C1 segment of cervical spinal cord (tissue), 14 donors: ENCODE data around the gene EPN2.
"Not testable (repeated sequence)": the region's sequence is repeated elsewhere in the genome, so short reads cannot be mapped to it uniquely, and the experiment has no call there.

Experiments used
- DNase-seq, 14 donors: peaks; one replicate each; lab custom pipeline; 2025; lab: John Stamatoyannopoulos, UW

EPN2 gene

GRCh38 chr17:19265755-19266154 is 28.6 kb downstream of the EPN2 start:
- DNase-seq, result no peak

DNA sequence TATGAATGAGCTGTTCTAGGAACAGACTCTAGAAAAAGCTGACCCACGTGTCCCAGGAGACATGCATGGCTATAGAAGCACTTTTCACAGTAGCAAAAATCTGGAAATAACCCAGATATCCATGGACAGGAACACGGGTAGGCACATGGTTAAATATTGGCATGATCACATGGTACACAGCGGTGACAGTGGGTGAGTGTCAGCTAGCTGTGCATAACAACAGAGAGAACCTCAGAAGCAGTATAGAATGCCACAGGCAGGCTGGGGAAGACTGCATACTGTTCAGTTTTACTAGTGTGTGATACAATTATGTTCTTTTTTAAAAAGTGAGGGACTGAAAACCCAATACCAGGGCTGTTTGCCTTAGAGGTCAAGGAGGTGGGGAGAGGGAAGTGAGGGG is 31.4 kb downstream of the EPN2 start:
- DNase-seq, result no peak

DNA sequence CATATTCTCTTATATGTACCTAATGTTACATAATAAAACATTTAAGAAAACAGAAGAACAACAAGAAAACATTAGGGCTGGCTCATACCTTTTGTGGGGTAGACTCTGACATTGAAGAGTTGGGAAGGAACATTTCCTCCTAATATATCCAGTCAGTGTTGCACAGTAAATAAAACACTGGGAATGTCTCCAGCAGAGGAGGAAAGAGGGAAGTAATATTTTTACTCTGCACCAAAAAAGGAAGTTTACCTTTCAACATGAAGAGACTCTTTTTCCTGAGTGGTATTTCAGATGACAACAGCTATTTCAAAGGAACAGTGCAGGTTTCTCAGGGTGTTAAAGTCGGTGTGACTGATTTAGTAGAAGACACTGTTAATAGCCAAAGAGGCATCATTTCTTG is 31.9 kb downstream of the EPN2 start:
- DNase-seq, result no peak

DNA sequence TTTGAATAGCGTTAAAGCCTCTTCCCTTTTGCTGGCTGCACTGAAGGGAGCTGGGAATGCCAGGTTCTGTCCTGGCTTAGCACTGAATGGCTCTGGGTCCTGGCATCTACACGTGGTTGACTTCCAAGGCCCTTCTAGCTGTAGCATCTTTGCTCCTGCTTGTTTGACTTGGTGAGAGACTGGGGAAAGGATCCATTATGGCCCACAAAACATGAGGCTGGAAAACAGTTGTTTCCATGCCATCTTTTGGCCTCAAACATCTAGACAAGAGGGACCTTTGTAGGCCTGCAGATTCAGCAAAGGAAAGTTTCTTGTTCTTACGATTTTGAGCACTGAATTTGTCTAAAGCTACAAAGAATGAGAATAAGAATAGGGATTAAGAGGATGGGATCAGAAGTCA is 32.5 kb downstream of the EPN2 start:
- DNase-seq, result no peak

- DNase-seq, result no peak
Observed at GRCh38 chr17:19270347-19270703, 33.2 kb downstream of the EPN2 start.

GRCh38 chr17:19270704-19271611 is 33.8 kb downstream of the EPN2 start:
- DNase-seq, result no peak

DNA sequence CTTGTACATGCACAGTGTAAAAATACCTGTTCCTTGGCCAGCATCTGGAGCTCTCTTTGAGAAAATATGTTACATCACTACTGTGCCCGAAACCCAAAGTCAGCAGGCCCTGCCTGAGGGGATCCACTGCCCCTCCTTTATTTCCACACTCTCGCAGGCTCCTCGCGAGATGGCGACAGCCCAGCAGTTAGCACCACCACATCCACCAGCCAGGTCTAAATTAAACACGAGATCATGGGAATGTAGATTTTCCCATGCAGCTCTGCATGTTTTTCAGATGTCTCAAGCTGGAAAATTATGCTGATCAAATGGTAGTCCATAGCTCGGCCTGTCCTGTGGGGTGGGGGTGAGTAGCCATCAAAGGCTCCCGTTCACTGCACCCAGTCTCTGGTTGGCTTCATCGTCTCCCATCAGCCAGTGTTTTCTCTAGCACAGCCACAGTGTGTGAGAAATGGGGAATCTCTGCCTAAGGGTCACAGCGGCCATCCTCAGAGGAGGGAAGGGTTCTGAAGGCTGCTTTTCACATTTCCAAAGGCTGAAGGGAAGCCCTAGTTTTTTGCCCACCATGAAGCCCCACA is 34.7 kb downstream of the EPN2 start:
- DNase-seq, result peak in 1 of 14 donors; percentile 47

GRCh38 chr17:19273731-19274130 is 36.6 kb downstream of the EPN2 start:
- DNase-seq, result no peak

DNA sequence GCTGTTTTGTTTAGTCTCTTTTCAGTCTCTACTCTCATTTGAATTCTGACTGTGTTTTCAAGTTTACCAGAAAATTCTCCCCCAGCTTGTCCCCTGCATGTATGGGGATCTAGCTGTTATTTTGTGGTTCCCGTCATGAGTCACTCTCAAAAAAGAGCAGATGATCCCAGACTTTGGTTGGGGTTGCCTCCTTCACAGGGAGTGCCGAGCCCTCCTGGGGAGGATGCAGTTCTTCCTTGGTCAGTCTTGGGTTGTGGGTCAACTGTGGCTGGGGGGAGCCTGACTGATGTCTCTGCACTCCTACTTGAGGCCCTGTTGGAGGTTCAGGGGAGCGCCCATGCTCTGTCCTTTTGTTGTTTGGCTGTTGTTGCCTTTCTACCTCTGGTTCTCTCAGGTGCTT is 37.7 kb downstream of the EPN2 start:
- no peak for DNase-seq

DNA sequence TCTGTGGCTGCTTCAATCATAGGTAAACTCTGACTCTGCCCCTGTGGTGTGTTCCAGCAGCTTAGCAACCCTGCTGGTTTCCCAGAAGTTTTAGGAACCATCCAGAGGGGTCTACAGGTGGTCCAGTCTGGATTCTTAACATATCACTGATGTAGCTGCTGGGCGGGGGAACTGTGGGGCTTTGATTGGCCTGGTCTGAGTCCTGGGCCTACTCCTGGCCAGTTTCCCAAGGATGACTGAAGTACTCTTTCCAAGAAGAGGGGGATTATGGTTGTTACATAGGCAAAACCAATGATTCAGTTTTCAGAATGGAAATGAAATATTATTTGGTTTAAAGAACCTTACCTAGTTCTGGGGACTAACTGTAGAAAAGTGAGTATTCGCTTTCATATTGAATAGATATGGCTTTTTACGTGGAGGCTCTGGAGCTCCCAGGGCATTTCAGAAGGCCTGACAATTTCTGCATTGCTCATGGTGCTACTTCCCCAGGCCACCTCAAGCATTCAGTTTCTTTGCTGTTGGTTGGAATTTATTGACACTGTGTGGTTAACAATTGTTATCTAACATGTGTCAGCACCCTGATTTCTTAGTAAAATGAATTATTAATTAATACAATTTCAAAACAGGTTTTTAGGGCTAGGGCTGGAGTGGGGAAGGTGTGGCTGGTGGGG is 38.4 kb downstream of the EPN2 start:
- no peak for DNase-seq

GRCh38 chr17:19278284-19278683 is 41.1 kb downstream of the EPN2 start:
- not testable (repeated sequence) for DNase-seq

- no peak for DNase-seq
Observed at GRCh38 chr17:19278729-19279128, 41.6 kb downstream of the EPN2 start.

DNA sequence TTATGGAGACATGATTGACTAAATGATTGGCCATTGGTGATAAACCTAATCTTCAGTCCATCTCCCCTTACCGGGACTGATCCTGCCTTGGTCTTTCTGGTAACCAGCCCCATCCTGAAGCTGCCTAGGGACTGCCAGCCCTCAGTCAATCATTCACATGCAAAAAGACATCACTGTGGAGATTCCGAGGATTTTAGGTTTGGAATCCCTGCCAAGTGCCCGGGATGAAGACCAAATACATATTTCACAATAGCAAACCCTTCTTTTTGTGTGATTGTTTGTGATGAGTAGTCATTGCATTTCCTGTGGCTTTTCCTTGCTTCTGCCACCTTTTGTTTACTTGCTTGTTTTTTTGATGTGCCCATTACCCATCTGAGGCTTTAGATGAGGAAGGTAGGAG is 44.0 kb downstream of the EPN2 start:
- DNase-seq, result no peak

GRCh38 chr17:19284005-19284959 is 47.1 kb downstream of the EPN2 start:
- DNase-seq, result no peak

DNA sequence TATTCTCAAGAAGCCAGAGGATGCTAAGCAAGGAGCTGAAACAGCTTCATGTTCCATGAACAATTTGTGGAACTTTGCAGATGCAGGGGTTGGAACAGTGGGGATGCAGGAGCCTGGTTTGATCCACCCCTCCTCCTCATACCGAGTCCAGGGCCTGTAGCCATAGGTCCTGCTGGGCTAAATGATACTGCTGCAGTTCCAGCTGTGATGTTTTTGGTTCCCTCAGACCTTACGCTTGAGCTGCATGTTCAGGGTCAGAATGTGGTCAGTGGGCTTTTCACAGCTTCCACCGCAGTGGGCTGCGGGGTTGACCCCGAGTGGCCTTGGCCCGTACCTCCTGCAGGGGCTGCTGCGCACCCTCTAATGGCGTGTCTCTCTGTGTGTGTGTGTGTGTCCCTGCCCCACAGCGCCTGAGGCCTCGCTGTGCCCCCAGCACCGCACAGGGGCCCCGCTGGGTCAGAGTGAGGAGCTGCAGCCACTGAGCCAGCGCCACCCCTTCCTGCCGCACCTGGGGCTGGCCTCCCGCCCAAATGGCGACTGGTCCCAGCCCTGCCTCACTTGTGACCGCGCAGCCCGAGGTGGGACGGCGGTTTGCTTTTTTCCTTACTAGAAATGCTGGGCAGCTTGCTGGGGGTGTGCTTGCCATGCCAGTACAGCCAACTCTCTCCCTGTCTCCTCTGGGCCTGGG is 48.2 kb downstream of the EPN2 start:
- no peak for DNase-seq

- peak in 1 of 14 donors; percentile 58 for DNase-seq
Observed at GRCh38 chr17:19286751-19287341, 49.7 kb downstream of the EPN2 start.

DNA sequence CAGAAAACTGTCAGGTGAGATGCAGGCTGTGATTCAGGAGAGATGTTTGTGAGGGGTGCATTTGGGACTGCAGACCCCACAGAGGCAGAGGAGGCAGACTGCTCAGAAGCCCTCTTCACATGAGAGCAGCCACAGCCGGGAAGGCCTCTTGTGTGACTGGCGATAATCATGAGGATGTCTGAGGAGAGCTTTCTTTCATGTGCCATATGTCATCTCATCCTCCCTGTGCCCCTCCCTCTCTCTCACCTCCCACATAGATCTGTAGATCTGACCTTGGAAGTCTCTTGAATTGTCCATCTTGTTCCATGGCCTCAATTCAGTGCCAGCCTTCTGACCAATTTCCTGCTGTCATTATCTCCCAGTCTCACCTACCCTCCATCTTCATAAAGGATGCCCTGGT is 50.5 kb downstream of the EPN2 start:
- DNase-seq, result peak in 1 of 14 donors; percentile 63

- no peak for DNase-seq
Observed at GRCh38 chr17:19288453-19288852, 51.3 kb downstream of the EPN2 start.

DNA sequence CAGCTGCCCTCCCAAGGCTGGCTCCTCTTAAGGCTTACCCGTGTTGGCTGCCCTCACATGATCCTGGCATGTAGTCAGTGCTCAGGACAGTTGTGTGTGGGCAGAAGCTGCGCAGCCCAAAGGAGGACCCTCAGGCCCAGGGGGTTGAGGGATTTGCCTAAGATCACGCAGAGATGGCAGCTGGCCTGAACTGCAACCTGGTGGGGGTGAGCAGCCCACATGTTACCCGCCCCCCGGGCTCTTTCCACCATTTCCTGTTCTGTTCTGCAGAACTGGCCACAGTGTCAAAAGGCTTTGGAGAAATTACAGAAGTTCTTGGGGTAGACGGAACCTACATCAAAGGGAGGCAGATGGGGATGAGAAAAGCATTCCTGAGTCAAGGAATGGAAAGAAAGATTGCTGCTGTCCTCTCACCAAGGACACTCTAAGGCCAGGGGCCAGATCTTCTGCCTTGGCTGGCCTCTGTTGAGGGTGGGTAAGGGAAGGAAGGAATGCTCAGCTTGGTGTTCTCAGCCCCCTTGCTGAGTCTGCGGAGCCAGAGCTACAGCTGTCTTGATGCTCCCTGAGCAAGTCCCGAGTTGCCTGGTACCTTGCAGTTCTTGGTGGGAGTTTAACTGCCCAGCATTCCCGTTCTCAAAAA is 53.0 kb downstream of the EPN2 start:
- DNase-seq, result peak in 1 of 14 donors; percentile 25
